Liver (tissue), 9 donors: ENCODE data around the gene IER3IP1. TPM values are rescaled to one million over a fixed set of nuclear protein-coding genes. Genes with fewer than 3 reads are reported as not detected.

Experiments
- DNase-seq: peaks from one replicate; pipeline ENCODE4 v3.0.0-alpha.2; 2017; ENCODE audit warnings: low spot score
- H3K27ac ChIP-seq, 2 donors: one replicate each; pipeline ENCODE4 v1.7.0; 2013; ENCODE audit warnings: inconsistent platforms in 2 of 2, low read length in 2 of 2, control low read depth in 1 of 2, low read depth in 1 of 2, mild to moderate bottlenecking in 1 of 2
- H3K27me3 ChIP-seq, 4 donors: one replicate each; pipeline versions ENCODE4 v1.6.1 to v1.7.0; 2013; ENCODE audit warnings: low read length in 3 of 4, inconsistent platforms in 1 of 4, mild to moderate bottlenecking in 1 of 4, moderate library complexity in 1 of 4; ENCODE audit not compliant: control insufficient read depth in 4 of 4, insufficient read depth in 4 of 4
- H3K36me3 ChIP-seq, 4 donors: one replicate each; pipeline versions ENCODE4 v1.6.1 to v1.7.0; 2013; ENCODE audit warnings: low read length in 3 of 4, mild to moderate bottlenecking in 3 of 4, low read depth in 1 of 4, moderate library complexity in 1 of 4; ENCODE audit not compliant: control insufficient read depth in 4 of 4, insufficient read depth in 3 of 4
- H3K4me1 ChIP-seq, 4 donors: one replicate each; pipeline versions ENCODE4 v1.6.1 to v1.7.0; 2013; ENCODE audit warnings: low read length in 3 of 4, mild to moderate bottlenecking in 3 of 4, moderate library complexity in 1 of 4; ENCODE audit not compliant: control insufficient read depth in 4 of 4, insufficient read depth in 4 of 4
- H3K4me3 ChIP-seq, 3 donors: one replicate each; pipeline versions ENCODE4 v1.6.1 to v1.7.0; 2013; ENCODE audit warnings: low read length in 3 of 3, control low read depth in 1 of 3, low read depth in 1 of 3, mild to moderate bottlenecking in 1 of 3
- H3K9ac ChIP-seq, 2 donors: one replicate each; pipeline ENCODE4 v1.7.0; 2013; ENCODE audit warnings: low read length in 2 of 2, mild to moderate bottlenecking in 2 of 2, moderate library complexity in 2 of 2, control low read depth in 1 of 2, low read depth in 1 of 2
- H3K9me3 ChIP-seq, 4 donors: one replicate each; pipeline versions ENCODE4 v1.6.1 to v1.7.0; 2013; ENCODE audit warnings: low read length in 3 of 4; ENCODE audit not compliant: control insufficient read depth in 4 of 4
- EGR1 ChIP-seq, 2 donors: IDR thresholded peaks; 2 replicates each; pipeline ENCODE4 v1.6.1; 2016 to 2018; ENCODE audit warnings: antibody characterized with exemption in 2 of 2, low read depth in 2 of 2
- FOXA1 ChIP-seq: IDR thresholded peaks from 2 replicates; pipeline ENCODE4 v1.6.1; 2016; ENCODE audit warnings: antibody characterized with exemption
- FOXA2 ChIP-seq: IDR thresholded peaks from 2 replicates; pipeline ENCODE4 v1.6.1; 2016; ENCODE audit warnings: antibody characterized with exemption
- GABPA ChIP-seq, 2 donors: IDR thresholded peaks in 1 of 2; conservative IDR thresholded peaks in 1 of 2; 2 replicates each; pipeline ENCODE4 v1.6.1; 2016; ENCODE audit warnings: antibody characterized with exemption in 2 of 2, mild to moderate bottlenecking in 1 of 2, moderate library complexity in 1 of 2
- HNF4A ChIP-seq, 2 donors: conservative IDR thresholded peaks; 2 replicates each; pipeline ENCODE4 v1.6.1; 2016; ENCODE audit warnings: antibody characterized with exemption in 2 of 2, mild to moderate bottlenecking in 2 of 2
- HNF4G ChIP-seq: IDR thresholded peaks from 2 replicates; pipeline ENCODE4 v1.6.1; 2016; ENCODE audit warnings: antibody characterized with exemption
- JUND ChIP-seq, 2 donors: IDR thresholded peaks; 2 replicates each; pipeline ENCODE4 v1.6.1; 2016; ENCODE audit warnings: antibody characterized with exemption in 2 of 2
- NR2F2 ChIP-seq: IDR thresholded peaks from 2 replicates; pipeline ENCODE4 v1.6.1; 2016; ENCODE audit warnings: antibody characterized with exemption
- RAD21 ChIP-seq, 2 donors: IDR thresholded peaks; 2 replicates each; pipeline ENCODE4 v1.6.1; 2016; ENCODE audit warnings: antibody characterized with exemption in 2 of 2, mild to moderate bottlenecking in 2 of 2
- RXRA ChIP-seq, 2 donors: IDR thresholded peaks; 2 replicates each; pipeline ENCODE4 v1.6.1; 2017 to 2018; ENCODE audit warnings: antibody characterized with exemption in 2 of 2, mild to moderate bottlenecking in 1 of 2
- SP1 ChIP-seq: IDR thresholded peaks from 2 replicates; pipeline ENCODE4 v1.6.1; 2018; ENCODE audit warnings: antibody characterized with exemption, mild to moderate bottlenecking
- TAF1 ChIP-seq: conservative IDR thresholded peaks from 2 replicates; pipeline ENCODE4 v1.6.1; 2016; ENCODE audit warnings: antibody characterized with exemption, mild to moderate bottlenecking
- YY1 ChIP-seq: IDR thresholded peaks from 2 replicates; pipeline ENCODE4 v1.6.1; 2016; ENCODE audit warnings: antibody characterized with exemption, mild to moderate bottlenecking
- WGBS: extraction: QIAGEN DNeasy Blood & Tissue Kit; methylation state at CpG from one replicate; pipeline ENCODE4 v1.1.7; 2013; 5-methylcytosine and 5-hydroxymethylcytosine counted together
- polyA plus RNA-seq, 2 donors: library from polyadenylated mRNA; stranded (reverse) in 1 of 2; unstranded in 1 of 2; fragments of 200-250 nt in 1 of 2; fragments of >200 nt in 1 of 2; fragmentation: Nextera tagmentation in 1 of 2; extraction: Ambion mirVana in 1 of 2; gene quantifications; one replicate each; pipeline versions ENCODE4 v1.2.1 to v1.2.3, GENCODE V29; 2013 to 2015
- total RNA-seq, 2 donors: library from RNA; depleted of rRNA; stranded (reverse); fragments of >200 nt; gene quantifications; one replicate each; pipeline ENCODE4 v1.2.3, GENCODE V29; 2014
- TF ChIP-seq, protein P1 (sequence below): IDR thresholded peaks from 2 replicates; pipeline ENCODE4 v1.6.1; 2016; ENCODE audit warnings: antibody characterized with exemption
- TF ChIP-seq, protein P2 (sequence below): fragments of 150-350 bp; IDR thresholded peaks from 2 replicates; pipeline ENCODE4 v1.5.1; 2017; ENCODE audit warnings: improper control_type of control experiment, low read depth, low read length; ENCODE audit not compliant: missing input control
- TF ChIP-seq, protein P3 (sequence below): IDR thresholded peaks from 2 replicates; pipeline ENCODE4 v1.6.1; 2016; ENCODE audit warnings: antibody characterized with exemption
- TF ChIP-seq, protein P4 (sequence below): IDR thresholded peaks from 2 replicates; pipeline ENCODE4 v1.6.1; 2016; ENCODE audit warnings: antibody characterized with exemption
- TF ChIP-seq, protein P5 (sequence below): IDR thresholded peaks from 2 replicates; pipeline ENCODE4 v1.6.1; 2016; ENCODE audit warnings: antibody characterized with exemption, mild to moderate bottlenecking
- donor health status: healthy.
- donor health status: healthy.
- donor health status: healthy.
- donor health status: healthy.
- donor health status: healthy.

Gene IER3IP1
- total and polyA plus RNA-seq, 4 donors: 8.0 to 24.9 (median 11.3) TPM

DNA sequence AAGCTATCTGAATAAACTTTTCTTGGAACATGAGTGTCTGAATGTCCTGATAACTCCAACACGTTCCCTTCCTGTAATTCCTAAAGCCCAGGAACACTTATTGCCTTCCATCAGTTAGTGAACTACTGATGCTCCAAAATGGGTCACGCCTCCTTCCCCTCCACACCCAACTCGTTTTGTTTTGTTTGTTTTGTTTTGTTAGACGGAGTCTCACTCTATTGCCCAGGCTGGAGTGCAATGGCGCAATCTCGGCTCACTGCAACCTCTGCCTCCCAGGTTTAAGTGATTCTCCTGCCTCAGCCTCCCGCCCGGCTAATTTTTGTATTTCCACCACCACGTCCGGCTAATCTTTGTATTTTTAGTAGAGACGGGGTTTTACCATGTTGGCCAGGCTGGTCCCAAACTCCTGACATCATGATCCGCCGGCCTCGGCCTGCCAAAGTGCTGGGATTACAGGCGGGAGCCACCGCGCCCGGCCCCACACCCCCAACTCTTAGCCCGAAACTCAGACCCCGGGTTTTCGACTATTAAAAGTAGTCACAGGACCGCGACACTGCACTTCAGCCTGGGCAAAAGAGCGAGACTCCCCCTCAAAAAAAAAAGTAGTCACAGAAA is 774 bp downstream of the IER3IP1 start:
- H3K9me3 ChIP-seq: no peaks in the 10 kb centered on the region
- peak overlapping the region; percentile 83 to 92 for H3K9ac ChIP-seq
- peak overlapping the region; percentile 87 to 95 (median 93) for H3K4me3 ChIP-seq
- 4% methylated on average over 24 of the region's 24 CpGs for WGBS
- TF ChIP-seq, protein P1, sequence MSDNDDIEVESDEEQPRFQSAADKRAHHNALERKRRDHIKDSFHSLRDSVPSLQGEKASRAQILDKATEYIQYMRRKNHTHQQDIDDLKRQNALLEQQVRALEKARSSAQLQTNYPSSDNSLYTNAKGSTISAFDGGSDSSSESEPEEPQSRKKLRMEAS: no peak
- TF ChIP-seq JUND (IDR thresholded peaks at IDR 0.05) (no peak), HNF4G (no peak), FOXA1 (no peak)
- TF ChIP-seq, protein P2, sequence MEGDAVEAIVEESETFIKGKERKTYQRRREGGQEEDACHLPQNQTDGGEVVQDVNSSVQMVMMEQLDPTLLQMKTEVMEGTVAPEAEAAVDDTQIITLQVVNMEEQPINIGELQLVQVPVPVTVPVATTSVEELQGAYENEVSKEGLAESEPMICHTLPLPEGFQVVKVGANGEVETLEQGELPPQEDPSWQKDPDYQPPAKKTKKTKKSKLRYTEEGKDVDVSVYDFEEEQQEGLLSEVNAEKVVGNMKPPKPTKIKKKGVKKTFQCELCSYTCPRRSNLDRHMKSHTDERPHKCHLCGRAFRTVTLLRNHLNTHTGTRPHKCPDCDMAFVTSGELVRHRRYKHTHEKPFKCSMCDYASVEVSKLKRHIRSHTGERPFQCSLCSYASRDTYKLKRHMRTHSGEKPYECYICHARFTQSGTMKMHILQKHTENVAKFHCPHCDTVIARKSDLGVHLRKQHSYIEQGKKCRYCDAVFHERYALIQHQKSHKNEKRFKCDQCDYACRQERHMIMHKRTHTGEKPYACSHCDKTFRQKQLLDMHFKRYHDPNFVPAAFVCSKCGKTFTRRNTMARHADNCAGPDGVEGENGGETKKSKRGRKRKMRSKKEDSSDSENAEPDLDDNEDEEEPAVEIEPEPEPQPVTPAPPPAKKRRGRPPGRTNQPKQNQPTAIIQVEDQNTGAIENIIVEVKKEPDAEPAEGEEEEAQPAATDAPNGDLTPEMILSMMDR: no peak
- no peaks in the 10 kb centered on the region for H3K36me3 ChIP-seq
- DNase-seq: no peak
- H3K27ac ChIP-seq: peak overlapping the region; percentile 82 to 91
- H3K4me1 ChIP-seq: peaks cover 0 to 17% (median 6%) of the 10 kb centered on the region in 4 donors
- H3K27me3 ChIP-seq: no peaks in the 10 kb centered on the region

DNA sequence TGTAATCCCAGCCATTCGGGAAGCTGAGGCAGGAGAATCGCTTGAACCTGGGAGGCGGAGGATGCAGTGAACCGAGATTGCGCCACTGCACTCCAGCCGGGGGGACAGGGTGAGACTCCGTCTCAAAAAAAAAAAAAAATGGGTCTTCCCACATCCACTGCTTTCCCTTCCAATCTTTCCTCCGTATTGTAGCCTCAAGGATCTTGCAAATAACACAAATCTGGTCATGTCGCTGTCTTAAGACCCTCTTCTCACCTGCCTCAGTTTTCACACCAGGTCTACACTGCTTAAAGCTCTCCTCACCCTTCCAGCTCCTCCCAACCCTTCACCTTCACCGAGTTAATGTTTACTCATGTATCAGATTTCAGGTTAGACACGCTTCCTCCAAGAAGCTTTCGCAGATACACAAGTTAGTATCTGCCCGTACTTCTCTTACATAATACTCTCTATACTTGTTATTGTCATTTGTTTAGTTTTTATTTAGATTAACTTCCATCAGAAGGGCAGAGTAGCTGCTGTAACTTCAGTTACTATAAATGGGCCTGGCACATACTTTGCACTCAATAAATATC is 1.5 kb downstream of the IER3IP1 start:
- H3K4me3 ChIP-seq: peak overlapping the region in 1 of 3 donors; percentile 93
- H3K27ac ChIP-seq: no peak overlapping the region
- TF ChIP-seq HNF4G: no peak
- no peak for TF ChIP-seq FOXA1
- TF ChIP-seq, protein P2: no peak
- no peak for TF ChIP-seq EGR1 (IDR thresholded peaks at IDR 0.05; ENCODE audit: low read depth in 2 of 2)
- TF ChIP-seq RXRA (IDR thresholded peaks at IDR 0.05): no peak
- TF ChIP-seq, protein P3, sequence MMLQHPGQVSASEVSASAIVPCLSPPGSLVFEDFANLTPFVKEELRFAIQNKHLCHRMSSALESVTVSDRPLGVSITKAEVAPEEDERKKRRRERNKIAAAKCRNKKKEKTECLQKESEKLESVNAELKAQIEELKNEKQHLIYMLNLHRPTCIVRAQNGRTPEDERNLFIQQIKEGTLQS: no peak
- TF ChIP-seq NR2F2: no peak
- no peak for TF ChIP-seq YY1
- TF ChIP-seq JUND (IDR thresholded peaks at IDR 0.05): no peak
- TF ChIP-seq TAF1: no peak
- TF ChIP-seq HNF4A (conservative IDR thresholded peaks at IDR 0.05): no peak
- TF ChIP-seq FOXA2: no peak
- TF ChIP-seq, protein P4, sequence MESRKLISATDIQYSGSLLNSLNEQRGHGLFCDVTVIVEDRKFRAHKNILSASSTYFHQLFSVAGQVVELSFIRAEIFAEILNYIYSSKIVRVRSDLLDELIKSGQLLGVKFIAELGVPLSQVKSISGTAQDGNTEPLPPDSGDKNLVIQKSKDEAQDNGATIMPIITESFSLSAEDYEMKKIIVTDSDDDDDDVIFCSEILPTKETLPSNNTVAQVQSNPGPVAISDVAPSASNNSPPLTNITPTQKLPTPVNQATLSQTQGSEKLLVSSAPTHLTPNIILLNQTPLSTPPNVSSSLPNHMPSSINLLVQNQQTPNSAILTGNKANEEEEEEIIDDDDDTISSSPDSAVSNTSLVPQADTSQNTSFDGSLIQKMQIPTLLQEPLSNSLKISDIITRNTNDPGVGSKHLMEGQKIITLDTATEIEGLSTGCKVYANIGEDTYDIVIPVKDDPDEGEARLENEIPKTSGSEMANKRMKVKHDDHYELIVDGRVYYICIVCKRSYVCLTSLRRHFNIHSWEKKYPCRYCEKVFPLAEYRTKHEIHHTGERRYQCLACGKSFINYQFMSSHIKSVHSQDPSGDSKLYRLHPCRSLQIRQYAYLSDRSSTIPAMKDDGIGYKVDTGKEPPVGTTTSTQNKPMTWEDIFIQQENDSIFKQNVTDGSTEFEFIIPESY: no peak
- TF ChIP-seq RAD21 (IDR thresholded peaks at IDR 0.05): no peak
- TF ChIP-seq, protein P1: no peak
- TF ChIP-seq, protein P5, sequence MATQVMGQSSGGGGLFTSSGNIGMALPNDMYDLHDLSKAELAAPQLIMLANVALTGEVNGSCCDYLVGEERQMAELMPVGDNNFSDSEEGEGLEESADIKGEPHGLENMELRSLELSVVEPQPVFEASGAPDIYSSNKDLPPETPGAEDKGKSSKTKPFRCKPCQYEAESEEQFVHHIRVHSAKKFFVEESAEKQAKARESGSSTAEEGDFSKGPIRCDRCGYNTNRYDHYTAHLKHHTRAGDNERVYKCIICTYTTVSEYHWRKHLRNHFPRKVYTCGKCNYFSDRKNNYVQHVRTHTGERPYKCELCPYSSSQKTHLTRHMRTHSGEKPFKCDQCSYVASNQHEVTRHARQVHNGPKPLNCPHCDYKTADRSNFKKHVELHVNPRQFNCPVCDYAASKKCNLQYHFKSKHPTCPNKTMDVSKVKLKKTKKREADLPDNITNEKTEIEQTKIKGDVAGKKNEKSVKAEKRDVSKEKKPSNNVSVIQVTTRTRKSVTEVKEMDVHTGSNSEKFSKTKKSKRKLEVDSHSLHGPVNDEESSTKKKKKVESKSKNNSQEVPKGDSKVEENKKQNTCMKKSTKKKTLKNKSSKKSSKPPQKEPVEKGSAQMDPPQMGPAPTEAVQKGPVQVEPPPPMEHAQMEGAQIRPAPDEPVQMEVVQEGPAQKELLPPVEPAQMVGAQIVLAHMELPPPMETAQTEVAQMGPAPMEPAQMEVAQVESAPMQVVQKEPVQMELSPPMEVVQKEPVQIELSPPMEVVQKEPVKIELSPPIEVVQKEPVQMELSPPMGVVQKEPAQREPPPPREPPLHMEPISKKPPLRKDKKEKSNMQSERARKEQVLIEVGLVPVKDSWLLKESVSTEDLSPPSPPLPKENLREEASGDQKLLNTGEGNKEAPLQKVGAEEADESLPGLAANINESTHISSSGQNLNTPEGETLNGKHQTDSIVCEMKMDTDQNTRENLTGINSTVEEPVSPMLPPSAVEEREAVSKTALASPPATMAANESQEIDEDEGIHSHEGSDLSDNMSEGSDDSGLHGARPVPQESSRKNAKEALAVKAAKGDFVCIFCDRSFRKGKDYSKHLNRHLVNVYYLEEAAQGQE: no peak
- TF ChIP-seq GABPA (IDR thresholded peaks at IDR 0.05 in 1 of 2, conservative IDR thresholded peaks at IDR 0.05 in 1 of 2): no peak
- TF ChIP-seq SP1: no peak
- H3K9ac ChIP-seq: no peak overlapping the region
- H3K9me3 ChIP-seq: no peaks in the 10 kb centered on the region
- 76% methylated on average over 13 of the region's 13 CpGs for WGBS
- H3K36me3 ChIP-seq: no peaks in the 10 kb centered on the region
- peaks cover 0 to 17% (median 6%) of the 10 kb centered on the region in 4 donors for H3K4me1 ChIP-seq
- no peaks in the 10 kb centered on the region for H3K27me3 ChIP-seq
- no peak for DNase-seq
